ENCODE results near the gene RNF213. TPM values are rescaled to one million over a fixed set of nuclear protein-coding genes. Genes with fewer than 3 reads are reported as not detected.

Gene RNF213
- total RNA-seq, 1 donor from 2014 or later = 120 TPM

- TF ChIP-seq CTCF (IDR thresholded peaks at IDR 0.05; ENCODE audit: insufficient read depth, low read depth, low read length) (no peak), EZH2 (IDR thresholded peaks at IDR 0.05; ENCODE audit: insufficient read depth, low read length) (no peak)
- no peak overlapping the region for H2AFZ ChIP-seq (ENCODE audit: low read depth, low read length)
- Mint-ChIP-seq H3K36me3 (ENCODE audit: low read depth, unreplicated experiment) (peaks cover 24% of the 10 kb centered on the region), H3K4me3 (ENCODE audit: unreplicated experiment) (no peak overlapping the region), H3K9me3 (ENCODE audit: unreplicated experiment) (no peaks in the 10 kb centered on the region), H3K27ac (ENCODE audit: unreplicated experiment) (no peak overlapping the region), H3K4me1 (ENCODE audit: low read depth, unreplicated experiment) (no peaks in the 10 kb centered on the region), H3K27me3 (ENCODE audit: low read depth, unreplicated experiment) (no peaks in the 10 kb centered on the region)
- H3K9ac ChIP-seq (ENCODE audit: low read length) = no peak overlapping the region
- peaks cover 6% of the 10 kb centered on the region for H3K36me3 ChIP-seq (ENCODE audit: insufficient read depth, low read length)
- peaks cover 4% of the 10 kb centered on the region for H4K20me1 ChIP-seq (ENCODE audit: insufficient read depth, low read length)
- no peaks in the 10 kb centered on the region for H3K79me2 ChIP-seq (ENCODE audit: insufficient read depth, low read length)
- no peaks in the 10 kb centered on the region for H3K9me3 ChIP-seq (ENCODE audit: insufficient read depth, low read depth, low read length)
- no peak overlapping the region for H3K4me2 ChIP-seq (ENCODE audit: low read length)
- no peak for FAIRE-seq
- H3K4me3 ChIP-seq (ENCODE audit: insufficient read depth, low read depth, low read length) = no peak overlapping the region
- no peaks in the 10 kb centered on the region for H3K27me3 ChIP-seq (ENCODE audit: insufficient read depth, low read length)
- no peaks in the 10 kb centered on the region for H3K4me1 ChIP-seq (ENCODE audit: insufficient read depth, low read length)
- no peak for DNase-seq (ENCODE audit: low read depth)
- no peak overlapping the region for H3K27ac ChIP-seq (ENCODE audit: low read depth, low read length)
These were observed 34.0 kb downstream of the RNF213 start for GRCh38 chr17:80294653-80295052.

GRCh38 chr17:80295146-80295545 is 34.5 kb downstream of the RNF213 start:
- peaks cover 28% of the 10 kb centered on the region for H3K36me3 Mint-ChIP-seq (ENCODE audit: low read depth, unreplicated experiment)
- Histone ChIP-seq H3K4me2 (ENCODE audit: low read length) (no peak overlapping the region), H3K36me3 (ENCODE audit: insufficient read depth, low read length) (peaks cover 9% of the 10 kb centered on the region), H3K4me1 (ENCODE audit: insufficient read depth, low read length) (no peaks in the 10 kb centered on the region), H3K9ac (ENCODE audit: low read length) (no peak overlapping the region), H3K9me3 (ENCODE audit: insufficient read depth, low read depth, low read length) (no peaks in the 10 kb centered on the region), H3K4me3 (ENCODE audit: insufficient read depth, low read depth, low read length) (no peak overlapping the region), H3K79me2 (ENCODE audit: insufficient read depth, low read length) (no peaks in the 10 kb centered on the region), H3K27ac (ENCODE audit: low read depth, low read length) (no peak overlapping the region), H3K27me3 (ENCODE audit: insufficient read depth, low read length) (no peaks in the 10 kb centered on the region), H4K20me1 (ENCODE audit: insufficient read depth, low read length) (peaks cover 4% of the 10 kb centered on the region), H2AFZ (ENCODE audit: low read depth, low read length) (no peak overlapping the region)
- H3K27me3 Mint-ChIP-seq (ENCODE audit: low read depth, unreplicated experiment) = no peaks in the 10 kb centered on the region
- DNase-seq (ENCODE audit: low read depth) = no peak
- TF ChIP-seq EZH2 (IDR thresholded peaks at IDR 0.05; ENCODE audit: insufficient read depth, low read length) (no peak), CTCF (IDR thresholded peaks at IDR 0.05; ENCODE audit: insufficient read depth, low read depth, low read length) (no peak)
- H3K4me3 Mint-ChIP-seq (ENCODE audit: unreplicated experiment) = no peak overlapping the region
- FAIRE-seq = no peak
- no peaks in the 10 kb centered on the region for H3K9me3 Mint-ChIP-seq (ENCODE audit: unreplicated experiment)
- no peaks in the 10 kb centered on the region for H3K4me1 Mint-ChIP-seq (ENCODE audit: low read depth, unreplicated experiment)
- no peak overlapping the region for H3K27ac Mint-ChIP-seq (ENCODE audit: unreplicated experiment)

- H3K4me3 ChIP-seq (ENCODE audit: insufficient read depth, low read depth, low read length) = no peak overlapping the region
- no peaks in the 10 kb centered on the region for H3K4me1 Mint-ChIP-seq (ENCODE audit: low read depth, unreplicated experiment)
- no peak for TF ChIP-seq CTCF (IDR thresholded peaks at IDR 0.05; ENCODE audit: insufficient read depth, low read depth, low read length)
- no peak for TF ChIP-seq EZH2 (IDR thresholded peaks at IDR 0.05; ENCODE audit: insufficient read depth, low read length)
- DNase-seq (ENCODE audit: low read depth) = no peak
- no peaks in the 10 kb centered on the region for H3K79me2 ChIP-seq (ENCODE audit: insufficient read depth, low read length)
- FAIRE-seq = no peak
- H3K9ac ChIP-seq (ENCODE audit: low read length) = no peak overlapping the region
- H3K27ac ChIP-seq (ENCODE audit: low read depth, low read length) = no peak overlapping the region
- H2AFZ ChIP-seq (ENCODE audit: low read depth, low read length) = no peak overlapping the region
- peaks cover 4% of the 10 kb centered on the region for H4K20me1 ChIP-seq (ENCODE audit: insufficient read depth, low read length)
- no peaks in the 10 kb centered on the region for H3K27me3 Mint-ChIP-seq (ENCODE audit: low read depth, unreplicated experiment)
- peaks cover 28% of the 10 kb centered on the region for H3K36me3 Mint-ChIP-seq (ENCODE audit: low read depth, unreplicated experiment)
- no peak overlapping the region for H3K4me3 Mint-ChIP-seq (ENCODE audit: unreplicated experiment)
- H3K4me2 ChIP-seq (ENCODE audit: low read length) = no peak overlapping the region
- H3K27me3 ChIP-seq (ENCODE audit: insufficient read depth, low read length) = no peaks in the 10 kb centered on the region
- H3K27ac Mint-ChIP-seq (ENCODE audit: unreplicated experiment) = no peak overlapping the region
- no peaks in the 10 kb centered on the region for H3K9me3 Mint-ChIP-seq (ENCODE audit: unreplicated experiment)
- no peaks in the 10 kb centered on the region for H3K9me3 ChIP-seq (ENCODE audit: insufficient read depth, low read depth, low read length)
- H3K36me3 ChIP-seq (ENCODE audit: insufficient read depth, low read length) = peaks cover 9% of the 10 kb centered on the region
- no peaks in the 10 kb centered on the region for H3K4me1 ChIP-seq (ENCODE audit: insufficient read depth, low read length)
These were observed 34.9 kb downstream of the RNF213 start for GRCh38 chr17:80295559-80295958.
